HTR-8/SVneo (cell line): ENCODE measurements around the gene MIGA2.
A peak's percentile ranks its signal among the peaks of the same experiment; 100 is the strongest.

Experiments used
- DNase-seq: peaks from one replicate; pipeline ENCODE4 v3.0.0; 2011; ENCODE audit warnings: low spot score, mixed read lengths; ENCODE audit not compliant: insufficient read length
- FAIRE-seq: peaks from 2 replicates; lab custom pipeline; 2011; peaks lifted over from hg19 to GRCh38; lab: Jason Lieb, UNC

MIGA2 gene

GRCh38 chr9:129069862-129070641 is 33.6 kb downstream of the MIGA2 start:
- no peak for DNase-seq
- FAIRE-seq: no peak

GRCh38 chr9:129070696-129071525 is 34.5 kb downstream of the MIGA2 start:
- no peak for FAIRE-seq
- no peak for DNase-seq

DNA sequence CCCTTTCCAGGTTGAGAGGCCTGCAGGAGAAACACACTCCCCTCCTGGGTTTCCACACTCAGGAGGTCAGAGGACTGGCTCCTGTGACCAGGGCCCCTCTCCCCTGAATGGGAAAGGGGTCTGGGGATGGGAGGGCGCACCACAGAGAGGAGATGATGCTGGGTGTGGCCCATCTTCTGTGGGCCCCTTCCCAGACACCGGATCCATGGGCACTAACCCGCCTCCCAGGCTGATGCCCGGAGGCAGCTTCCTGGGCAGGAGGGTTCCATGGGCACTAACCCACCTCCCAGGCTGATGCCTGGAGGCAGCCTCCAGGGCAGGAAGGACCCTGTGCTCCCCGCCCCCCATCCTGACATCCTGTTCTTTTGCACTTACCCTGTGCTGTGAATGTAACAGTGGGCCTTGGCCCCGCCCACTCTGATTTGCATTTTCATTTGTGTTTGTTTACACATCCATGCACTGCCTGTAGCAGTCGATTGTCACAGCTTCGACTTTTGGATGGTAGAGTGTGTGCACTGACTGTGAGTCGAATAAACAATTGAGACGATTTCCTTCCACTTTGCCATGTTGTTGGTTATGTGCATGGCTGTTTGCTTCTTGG is 35.2 kb downstream of the MIGA2 start:
- DNase-seq: no peak
- FAIRE-seq: no peak

DNA sequence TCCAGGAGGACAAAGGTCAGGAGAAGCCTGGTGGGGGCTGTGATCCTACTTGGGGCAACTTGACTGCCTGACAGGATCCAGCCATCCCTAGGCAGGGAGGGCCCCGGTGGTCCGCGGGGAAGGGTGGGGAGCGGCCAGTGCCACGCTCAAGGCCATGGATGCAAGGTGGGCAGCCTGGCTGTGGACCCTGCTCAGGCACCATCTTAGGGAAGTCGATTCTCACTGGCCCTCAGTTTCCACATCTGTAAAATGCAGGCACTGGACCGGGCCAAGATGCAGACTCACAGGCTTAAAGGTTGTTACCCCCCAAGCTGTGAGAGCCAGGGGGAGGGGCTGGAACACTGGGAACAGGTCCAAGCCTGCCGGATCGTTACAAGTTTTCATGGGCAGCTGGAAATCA is 35.7 kb downstream of the MIGA2 start:
- DNase-seq: no peak
- no peak for FAIRE-seq

DNA sequence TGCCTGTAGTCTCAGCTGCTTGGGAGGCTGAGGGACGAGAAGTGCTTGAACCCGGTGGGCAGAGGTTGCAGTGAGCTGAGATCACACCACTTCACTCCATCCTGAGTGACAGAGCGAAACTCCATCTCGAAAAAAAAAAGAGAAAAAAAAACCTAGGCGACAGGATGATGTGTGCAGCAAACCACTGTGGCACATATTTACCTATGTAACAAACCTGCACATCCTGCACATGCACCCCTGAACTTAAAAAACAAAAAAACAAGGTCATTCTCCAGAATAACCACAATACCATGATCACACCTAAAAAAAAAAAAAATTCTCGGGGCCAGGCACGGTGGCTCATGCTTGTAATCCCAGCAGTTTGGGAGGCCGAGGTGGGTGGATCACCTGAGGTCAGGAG is 37.0 kb downstream of the MIGA2 start:
- FAIRE-seq (no peak), DNase-seq (no peak)

- DNase-seq: no peak
- FAIRE-seq: no peak
Observed at GRCh38 chr9:129074106-129074505, 37.7 kb downstream of the MIGA2 start.

- no peak for DNase-seq
- FAIRE-seq: no peak
Observed at GRCh38 chr9:129075996-129076639, 39.7 kb downstream of the MIGA2 start.

DNA sequence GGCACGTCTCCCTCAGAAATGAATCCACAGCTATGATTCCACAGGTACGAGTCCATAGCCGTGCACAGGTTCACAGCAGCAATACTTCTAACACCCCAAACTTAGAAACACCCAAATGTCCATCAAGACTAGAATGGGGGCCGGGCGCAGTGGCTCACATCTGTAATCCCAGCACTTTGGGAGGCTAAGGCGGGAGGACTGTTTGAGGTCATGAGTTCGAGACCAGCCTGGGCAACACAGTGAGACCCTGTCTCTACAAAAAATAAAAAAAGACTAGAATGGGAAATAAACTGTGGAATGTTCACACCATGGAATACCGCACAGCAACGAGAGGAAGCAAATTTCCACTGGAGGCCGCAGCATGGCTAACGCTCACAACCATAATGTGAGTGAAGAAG is 40.2 kb downstream of the MIGA2 start:
- FAIRE-seq (no peak), DNase-seq (no peak)

- FAIRE-seq (no peak), DNase-seq (no peak)
Observed at GRCh38 chr9:129077236-129077635, 40.8 kb downstream of the MIGA2 start.

- DNase-seq (no peak), FAIRE-seq (no peak)
Observed at GRCh38 chr9:129078691-129079503, 42.5 kb downstream of the MIGA2 start.

GRCh38 chr9:129079829-129080228 is 43.4 kb downstream of the MIGA2 start:
- no peak for FAIRE-seq

DNA sequence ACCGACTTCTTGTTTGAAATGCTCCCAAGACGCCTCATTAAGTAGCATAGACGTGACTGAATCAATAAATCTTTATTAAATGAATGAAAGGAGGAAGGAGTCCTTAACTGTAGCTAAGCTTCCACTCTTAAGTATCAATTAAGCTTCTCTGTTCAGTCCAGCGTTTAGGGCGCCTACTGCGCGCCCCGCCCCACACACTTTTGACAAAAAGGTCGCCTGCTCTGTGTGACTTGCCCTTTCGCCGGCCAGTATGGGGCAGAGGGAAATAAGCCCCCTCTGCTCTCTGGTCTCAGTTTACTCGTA is 43.8 kb downstream of the MIGA2 start:
- FAIRE-seq (no peak), DNase-seq (no peak)

More at GRCh38 chr9:129079829-129080228, 43.4 kb downstream of the MIGA2 start:
- no peak for DNase-seq

DNA sequence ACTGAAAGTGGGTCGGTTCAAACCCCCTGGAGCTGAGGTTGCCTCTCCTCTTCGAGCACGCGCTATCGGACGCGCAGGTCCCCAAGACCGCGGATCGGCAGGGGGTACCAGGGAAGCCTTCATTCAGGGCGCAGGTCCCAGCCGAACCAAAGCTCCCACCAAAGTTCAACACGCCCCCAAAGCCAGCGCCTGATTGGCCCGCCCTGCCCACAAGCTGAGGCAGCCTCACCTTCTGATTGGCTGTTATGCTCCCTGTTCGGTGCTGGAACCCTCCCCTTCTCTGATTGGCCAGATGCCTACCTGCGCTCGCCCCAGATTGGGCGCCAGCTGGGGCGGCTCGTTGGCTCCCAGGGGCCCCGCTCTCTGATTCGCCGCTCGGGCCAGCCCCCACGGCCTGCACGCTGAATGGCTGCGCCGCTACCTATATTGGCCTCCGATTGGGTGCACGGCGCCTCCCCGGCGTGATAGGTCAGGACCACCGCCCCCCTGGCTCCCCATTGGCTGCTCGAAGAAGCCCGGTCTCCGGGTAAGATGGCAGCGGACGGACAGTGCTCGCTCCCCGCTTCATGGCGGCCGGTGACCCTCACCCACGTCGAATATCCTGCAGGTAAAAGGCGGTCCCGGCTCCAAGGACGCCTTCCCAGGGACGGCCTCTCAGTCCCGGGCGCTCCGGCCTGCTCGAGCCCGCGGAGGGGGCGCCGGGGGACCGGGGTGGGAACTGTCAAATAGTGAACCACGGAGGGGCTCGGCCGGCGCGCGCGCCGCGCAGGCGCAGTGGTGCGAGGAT is 44.4 kb downstream of the MIGA2 start, which contains the start of gene DOLPP1:
Gene DOLPP1 (plus strand): TSS at position 511 of the 787 bp plus-strand sequence. CDS start 21 bp downstream, at position 532.
- FAIRE-seq (peak; percentile 85), DNase-seq (peak; percentile 98)

DNA sequence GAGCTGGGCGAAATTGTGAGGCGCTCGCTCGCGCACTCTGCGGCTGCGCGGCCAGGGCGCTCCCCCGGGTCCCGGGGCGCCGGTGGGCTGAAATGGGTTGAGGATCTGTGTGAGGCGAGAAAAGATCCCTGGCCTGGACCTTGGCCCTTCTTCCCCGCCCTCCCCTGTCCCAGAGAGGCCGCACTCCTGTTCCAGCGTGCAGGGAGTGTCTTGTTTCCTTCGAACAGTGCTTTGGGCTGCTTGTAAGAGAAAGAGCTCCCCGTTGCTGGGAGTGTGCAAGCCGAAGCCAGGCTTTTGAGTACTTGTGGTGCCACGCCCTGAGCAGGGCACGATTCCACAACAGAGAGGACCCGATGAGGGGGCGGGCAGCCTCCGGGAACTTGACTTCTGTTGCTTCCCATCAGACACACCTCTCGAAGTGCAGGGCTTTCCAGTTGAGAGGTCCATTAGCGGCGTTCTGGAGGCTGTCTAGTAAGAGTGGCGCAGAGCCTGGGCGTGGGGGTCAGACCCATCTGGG is 45.0 kb downstream of the MIGA2 start:
- no peak for DNase-seq
- no peak for FAIRE-seq

GRCh38 chr9:129084087-129084486 is 47.7 kb downstream of the MIGA2 start:
- no peak for DNase-seq
- FAIRE-seq: no peak

- FAIRE-seq (no peak), DNase-seq (no peak)
Observed at GRCh38 chr9:129089246-129089645, 52.8 kb downstream of the MIGA2 start.

GRCh38 chr9:129093602-129094386 is 57.4 kb downstream of the MIGA2 start:
- no peak for FAIRE-seq
- DNase-seq: no peak
